Midbrain (tissue), 1 donor: Measurements from ENCODE around the gene HES5.

Experiments used
- DNase-seq: peaks from one replicate; lab custom pipeline; 2025; lab: John Stamatoyannopoulos, UW

Gene HES5

GRCh38 chr1:2479186-2479585 is 50.9 kb downstream of the HES5 start:
- no peak for DNase-seq
